HEK293T (cell line): ENCODE measurements around the gene ASTL.

Source experiments
- ARNT ChIP-seq: fragments of 450-650 bp; IDR thresholded peaks from 2 replicates; pipeline ENCODE4 v1.6.1; 2017; ENCODE audit warnings: mild to moderate bottlenecking
- FOXA1 ChIP-seq: fragments of 450-650 bp; IDR thresholded peaks from 2 replicates; pipeline ENCODE4 v1.6.1; 2016; ENCODE audit warnings: mild to moderate bottlenecking
- FOXM1 ChIP-seq: fragments of 450-650 bp; IDR thresholded peaks from 2 replicates; pipeline ENCODE4 v1.6.1; 2017; ENCODE audit warnings: mild to moderate bottlenecking, borderline replicate concordance
- L3MBTL2 ChIP-seq: fragments of 450-650 bp; conservative IDR thresholded peaks from 2 replicates; pipeline ENCODE4 v1.6.1; 2016; ENCODE audit warnings: mild to moderate bottlenecking
- NFRKB ChIP-seq: fragments of 450-650 bp; IDR thresholded peaks from 2 replicates; pipeline ENCODE4 v1.6.1; 2016; ENCODE audit warnings: mild to moderate bottlenecking, moderate library complexity
- SUZ12 ChIP-seq: fragments of 450-650 bp; IDR thresholded peaks from 2 replicates; pipeline ENCODE4 v1.6.1; 2016; ENCODE audit warnings: mild to moderate bottlenecking
- TARDBP ChIP-seq: fragments of 450-650 bp; IDR thresholded peaks from 2 replicates; pipeline ENCODE4 v1.6.1; 2016
- ZNF384 ChIP-seq: fragments of 450-650 bp; IDR thresholded peaks from 2 replicates; pipeline ENCODE4 v1.6.1; 2016
- TF ChIP-seq, protein P1 (sequence below): fragments of 450-650 bp; IDR thresholded peaks from 2 replicates; pipeline ENCODE4 v1.6.1; 2016

DNA sequence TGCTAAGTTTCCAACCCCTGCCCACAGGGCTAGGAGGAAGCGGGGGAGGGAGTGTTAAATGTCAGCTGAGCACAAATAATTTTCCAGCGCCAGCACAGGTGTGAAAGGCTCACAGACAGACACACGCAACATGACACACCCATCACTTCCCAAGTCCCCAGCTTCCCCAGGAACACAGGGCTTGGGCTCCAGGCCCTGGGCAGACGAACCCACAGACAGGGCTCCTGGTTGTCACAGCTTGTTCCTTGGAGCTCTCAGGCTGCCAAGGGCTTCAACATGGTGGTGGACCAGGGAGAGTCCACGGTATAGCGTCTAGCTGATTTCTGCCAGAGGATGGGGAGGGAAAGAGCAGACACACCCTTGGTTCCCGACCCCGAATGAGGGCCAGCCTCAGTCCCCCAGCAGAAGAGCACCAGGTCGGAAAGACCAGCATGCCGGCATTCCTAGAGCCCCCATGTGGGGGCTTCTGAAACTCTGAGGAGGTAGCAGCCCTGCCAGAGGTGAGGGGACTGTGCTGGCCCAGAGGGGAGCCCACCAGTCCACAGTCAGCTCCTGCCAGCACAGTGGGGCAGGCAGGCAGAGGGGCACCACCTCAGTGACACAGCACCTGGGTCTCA, 5.0 kb upstream of the ASTL start:
- TF ChIP-seq SUZ12 (no peak), L3MBTL2 (no peak), TARDBP (no peak), FOXA1 (no peak), FOXM1 (no peak), NFRKB (no peak), ARNT (no peak), ZNF384 (no peak)
- TF ChIP-seq, protein P1, sequence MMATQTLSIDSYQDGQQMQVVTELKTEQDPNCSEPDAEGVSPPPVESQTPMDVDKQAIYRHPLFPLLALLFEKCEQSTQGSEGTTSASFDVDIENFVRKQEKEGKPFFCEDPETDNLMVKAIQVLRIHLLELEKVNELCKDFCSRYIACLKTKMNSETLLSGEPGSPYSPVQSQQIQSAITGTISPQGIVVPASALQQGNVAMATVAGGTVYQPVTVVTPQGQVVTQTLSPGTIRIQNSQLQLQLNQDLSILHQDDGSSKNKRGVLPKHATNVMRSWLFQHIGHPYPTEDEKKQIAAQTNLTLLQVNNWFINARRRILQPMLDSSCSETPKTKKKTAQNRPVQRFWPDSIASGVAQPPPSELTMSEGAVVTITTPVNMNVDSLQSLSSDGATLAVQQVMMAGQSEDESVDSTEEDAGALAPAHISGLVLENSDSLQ, result no peak
